Right renal cortex interstitium (tissue), 3 donors: Measurements from ENCODE around the gene SLC16A3. TPM values are rescaled to one million over a fixed set of nuclear protein-coding genes. Genes with fewer than 3 reads are reported as not detected.
"Not testable (repeated sequence)": the region's sequence is repeated elsewhere in the genome, so short reads cannot be mapped to it uniquely, and the experiment has no call there.

ENCODE experiments used
- DNase-seq, 3 donors: peaks; one replicate each; pipeline ENCODE4 v3.0.0-alpha.2; 2013; ENCODE audit warnings: low read depth in 3 of 3, low spot score in 2 of 3
- polyA plus RNA-seq, 3 donors: library from polyadenylated mRNA; unstranded; fragments of 120-200 nt; gene quantifications; one replicate each; pipeline ENCODE4 v1.2.1, GENCODE V29; 2013; ENCODE audit not compliant: insufficient read length in 3 of 3

The SLC16A3 gene
- polyA plus RNA-seq, 3 donors, result 6.2 to 7.3 (median 6.3) TPM

DNA sequence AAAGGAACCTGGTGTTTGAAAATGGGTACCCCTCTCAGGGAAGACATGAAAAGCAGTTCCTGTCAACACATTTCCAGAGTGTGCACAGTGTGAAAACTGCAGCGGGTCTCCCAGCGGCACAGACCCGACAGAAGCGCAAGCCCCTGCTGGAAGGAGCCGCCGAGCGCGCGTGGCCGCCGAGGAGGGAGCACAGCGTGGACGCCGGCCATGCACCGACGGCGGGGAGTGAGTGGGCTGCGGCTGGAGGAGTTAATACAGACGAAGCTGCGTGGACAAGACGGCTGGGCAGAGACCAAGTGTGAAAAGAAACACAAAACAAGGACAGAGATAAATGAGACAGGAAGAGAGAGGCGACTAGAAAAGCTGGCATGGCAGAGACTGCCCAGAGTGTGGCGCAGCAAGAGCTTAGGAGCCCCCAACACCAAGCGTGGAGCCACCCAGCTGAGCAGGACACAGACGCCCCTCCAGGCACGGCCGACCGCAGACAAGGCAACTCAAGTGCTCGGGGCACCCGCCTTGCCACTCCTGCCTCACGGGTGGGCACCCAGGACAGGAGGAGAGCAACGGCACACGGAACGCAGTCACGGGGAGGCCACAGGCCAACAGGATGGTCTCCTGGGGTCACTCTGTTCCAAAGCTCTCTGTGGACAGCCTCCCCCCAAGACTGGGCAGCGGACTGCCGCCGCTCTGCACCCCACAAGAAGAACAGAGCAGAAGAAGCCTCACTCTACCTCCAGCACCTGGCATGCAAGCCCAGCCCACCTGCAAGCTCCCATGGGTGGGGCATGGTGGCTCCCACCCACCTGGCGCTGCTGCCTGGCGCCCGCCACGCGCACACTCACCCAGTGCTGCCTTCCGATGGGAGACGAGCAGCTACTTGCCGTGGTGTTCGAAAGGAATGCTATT is 16.5 kb downstream of the SLC16A3 start:
- no peak for DNase-seq

- DNase-seq, result no peak
Observed at GRCh38 chr17:82246040-82246364, 17.2 kb downstream of the SLC16A3 start.

- no peak for DNase-seq
Observed at GRCh38 chr17:82246365-82247181, 17.7 kb downstream of the SLC16A3 start.

GRCh38 chr17:82247182-82247823 is 18.5 kb downstream of the SLC16A3 start:
- DNase-seq, result no peak

DNA sequence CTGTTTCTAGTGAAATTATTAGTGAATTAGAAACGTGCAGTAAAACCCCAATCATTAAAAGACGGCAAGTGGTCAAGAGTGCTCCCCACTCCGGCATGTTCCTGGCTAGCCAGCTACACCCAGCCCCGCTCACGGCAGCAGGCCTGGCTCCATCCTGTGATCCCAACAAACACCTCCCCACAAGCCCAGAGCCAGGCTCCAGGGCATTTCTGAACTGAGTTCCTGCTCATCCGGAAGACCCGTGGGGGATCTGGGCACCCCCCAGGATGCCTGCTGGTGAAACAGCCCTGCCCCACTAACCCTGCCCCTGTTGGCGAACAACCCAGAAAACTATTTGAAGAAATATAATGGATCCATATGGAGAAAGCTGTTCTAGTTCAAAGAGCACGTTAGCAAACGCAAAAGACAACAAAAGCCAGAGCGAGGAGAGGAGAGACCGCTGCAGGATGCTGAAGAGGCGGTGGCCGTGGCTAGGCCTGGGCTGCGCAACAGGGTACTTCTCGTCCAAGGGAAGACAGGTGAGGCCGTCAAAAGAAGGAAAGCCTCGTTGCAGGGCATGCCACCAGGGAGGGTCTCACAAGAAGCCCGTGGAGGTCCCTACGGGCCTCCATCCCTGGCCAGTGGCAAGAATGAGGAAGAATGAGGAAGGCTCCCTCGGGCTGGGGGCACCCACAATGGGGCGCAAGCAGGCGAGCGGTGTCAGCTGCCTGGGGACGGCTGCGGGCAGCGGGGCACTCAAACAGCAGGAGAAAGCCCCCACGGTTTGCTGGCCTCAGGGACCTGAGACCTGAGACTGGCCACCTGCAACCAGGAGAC is 19.2 kb downstream of the SLC16A3 start:
- DNase-seq, result no peak

GRCh38 chr17:82248815-82249674 is 20.2 kb downstream of the SLC16A3 start:
- DNase-seq, result no peak

- no peak for DNase-seq
Observed at GRCh38 chr17:82249896-82250581, 21.2 kb downstream of the SLC16A3 start.

GRCh38 chr17:82250868-82251500 is 22.1 kb downstream of the SLC16A3 start:
- DNase-seq, result no peak

DNA sequence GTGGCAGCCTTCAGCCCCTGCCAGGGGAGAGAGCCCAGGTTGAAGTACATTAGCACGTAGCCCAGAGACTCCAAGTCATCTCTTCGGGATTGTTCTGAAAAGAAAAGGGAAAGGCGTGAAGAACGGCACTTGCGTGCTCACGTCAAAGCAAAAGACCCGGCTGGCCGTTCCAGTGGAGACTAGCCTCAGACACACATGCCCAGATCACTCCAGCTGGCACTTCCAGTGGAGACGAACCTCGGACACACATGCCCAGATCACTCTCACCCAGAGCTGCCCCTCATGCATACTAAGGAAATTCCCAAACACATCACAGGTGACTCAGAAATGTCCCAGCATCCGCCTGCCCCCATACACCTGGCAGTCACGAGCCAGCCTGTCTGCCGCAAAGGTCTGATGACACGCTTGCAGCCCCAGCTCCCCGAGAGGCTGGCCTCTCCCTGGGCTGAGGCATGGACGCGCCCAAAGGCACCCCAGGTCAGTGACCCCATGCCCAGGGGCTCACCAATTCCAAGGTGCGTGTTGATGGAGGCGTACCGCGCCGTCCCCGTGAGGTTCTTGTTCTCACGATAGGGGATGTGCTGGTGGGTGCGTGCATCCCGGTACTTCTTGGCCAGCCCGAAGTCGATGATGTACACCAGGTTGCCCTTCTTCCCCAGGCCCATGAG is 23.8 kb downstream of the SLC16A3 start:
- no peak for DNase-seq

DNA sequence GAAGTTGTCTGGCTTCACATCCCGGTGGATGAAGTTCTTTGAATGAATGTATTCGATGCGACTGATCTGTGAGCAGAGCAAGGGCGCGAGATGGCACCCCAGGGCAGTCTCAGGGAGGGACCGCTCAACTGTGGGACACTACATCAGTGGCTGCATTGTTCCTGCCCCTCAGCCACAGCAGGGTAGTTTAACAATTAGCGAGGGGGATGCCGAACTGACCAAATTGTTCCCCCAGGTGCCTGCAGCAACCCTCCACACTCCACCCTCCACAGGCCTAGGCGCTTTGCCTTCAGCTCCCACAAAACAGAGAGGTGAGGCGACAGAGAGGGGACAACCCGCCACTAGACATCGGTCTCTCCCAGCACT is 24.3 kb downstream of the SLC16A3 start:
- no peak for DNase-seq

- DNase-seq, result not testable (repeated sequence)
Observed at GRCh38 chr17:82254096-82254495, 25.3 kb downstream of the SLC16A3 start.

GRCh38 chr17:82254746-82255145 is 25.9 kb downstream of the SLC16A3 start:
- not testable (repeated sequence) for DNase-seq

DNA sequence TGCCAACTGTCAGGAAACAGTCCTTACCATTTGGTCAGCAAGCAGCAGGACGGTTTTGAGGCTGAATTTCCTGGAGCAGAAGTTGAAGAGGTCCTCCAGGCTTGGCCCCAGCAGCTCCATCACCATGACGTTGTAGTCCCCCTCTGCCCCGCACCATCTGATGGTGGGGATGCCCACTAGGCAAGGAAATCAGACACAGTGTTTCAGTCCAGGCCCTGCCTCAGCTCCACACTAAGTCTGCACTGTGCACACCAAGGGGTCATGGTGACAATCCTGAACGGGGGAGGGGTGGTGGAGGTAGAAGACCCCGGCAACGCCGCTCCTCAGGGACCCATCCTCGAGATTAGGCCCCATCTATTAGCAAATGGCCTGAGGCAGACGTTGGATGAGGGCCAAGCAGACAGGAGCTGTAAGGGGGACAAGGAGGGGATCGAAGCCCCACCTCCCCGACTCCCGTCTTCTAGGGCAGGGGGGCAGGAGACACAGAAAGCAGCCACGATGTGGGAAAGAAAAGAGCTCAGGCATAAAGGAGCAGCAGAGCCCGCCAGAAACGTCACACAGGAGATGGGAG is 26.6 kb downstream of the SLC16A3 start:
- no peak for DNase-seq

GRCh38 chr17:82256242-82256885 is 27.5 kb downstream of the SLC16A3 start:
- no peak for DNase-seq

- DNase-seq, result no peak
Observed at GRCh38 chr17:82257473-82257872, 28.6 kb downstream of the SLC16A3 start.

DNA sequence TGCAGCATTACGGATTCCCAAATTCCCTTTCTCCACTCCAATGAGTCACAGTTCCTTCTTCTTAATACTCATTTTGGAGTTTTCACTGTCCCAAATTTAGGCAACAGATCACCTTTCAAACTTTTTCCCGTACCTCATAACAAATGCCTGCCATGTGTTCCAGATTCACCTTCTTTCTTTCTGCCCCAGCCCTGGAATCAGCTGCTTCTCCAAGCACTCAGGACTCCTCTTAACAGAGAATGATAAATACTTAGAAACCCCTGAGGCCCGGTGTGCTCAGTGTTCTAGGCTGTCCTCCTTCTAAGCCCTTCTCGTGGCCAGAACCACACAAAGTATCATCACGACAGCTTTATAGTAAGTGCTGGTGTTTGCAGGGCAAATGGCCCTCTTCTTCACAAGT is 29.7 kb downstream of the SLC16A3 start:
- DNase-seq, result no peak
